Lower leg skin (tissue), 4 donors: ENCODE results near the gene PYCARD. TPM values are rescaled to one million over a fixed set of nuclear protein-coding genes. Genes with fewer than 3 reads are reported as not detected.

Experiments used
- DNase-seq, 2 donors: peaks; one replicate each; pipeline ENCODE4 v3.0.0-alpha.2; 2019; ENCODE audit warnings: low spot score in 2 of 2
- H3K4me3 ChIP-seq: fragments of 200-600 bp; sonication (generic); 2 replicates; pipeline ENCODE4 v1.5.1; 2017; ENCODE audit warnings: mild to moderate bottlenecking, low read depth; ENCODE audit not compliant: poor library complexity, severe bottlenecking
- CTCF ChIP-seq, 3 donors: fragments of 450-650 bp; IDR thresholded peaks; one replicate each; pipeline ENCODE4 v1.5.1; 2016; ENCODE audit warnings: antibody characterized with exemption in 3 of 3, mild to moderate bottlenecking in 3 of 3, moderate library complexity in 2 of 3
- POLR2A ChIP-seq, 2 donors: fragments of 450-650 bp; IDR thresholded peaks; one replicate each; pipeline ENCODE4 v1.6.1; 2016 to 2017; ENCODE audit warnings: antibody characterized with exemption in 2 of 2, mild to moderate bottlenecking in 1 of 2, moderate library complexity in 1 of 2
- WGBS, 2 donors: methylation state at CpG; one replicate each; pipeline ENCODE4 v1.1.5; 2018; 5-methylcytosine and 5-hydroxymethylcytosine counted together
- intact Hi-C: fragments of 100-400 bp; cut with DNase I; formaldehyde crosslinking; loops from one replicate; pipeline ENCODE4 v1.15.0; 2023; ENCODE audit warnings: low total_unique reads
- total RNA-seq, 4 donors: library from RNA; depleted of rRNA; stranded (reverse); fragments of >200 nt; gene quantifications; one replicate each; pipeline ENCODE4 v1.1.0, GENCODE V29; 2016

The PYCARD gene
- total RNA-seq, 4 donors from 2014 or later, result 87.5 to 140 (median 122) TPM

GRCh38 chr16:31192856-31193642 is 9.5 kb downstream of the PYCARD start:
- WGBS, 2 donors, result 88 to 90% methylated on average over 16 of the region's 16 CpGs
- intact Hi-C loops, result no loop called here
- no peak overlapping the region for H3K4me3 ChIP-seq
- TF ChIP-seq CTCF (IDR thresholded peaks at IDR 0.05), result no peak
- no peak for TF ChIP-seq POLR2A (IDR thresholded peaks at IDR 0.05)
- DNase-seq, result no peak

- 79 to 88% methylated on average over 5 of the region's 5 CpGs for WGBS, 2 donors
- H3K4me3 ChIP-seq, result no peak overlapping the region
- TF ChIP-seq CTCF (IDR thresholded peaks at IDR 0.05) (no peak), POLR2A (IDR thresholded peaks at IDR 0.05) (no peak)
- DNase-seq, result no peak
- intact Hi-C loops, result no loop called here
These were observed 10.7 kb downstream of the PYCARD start for GRCh38 chr16:31191697-31192428.

GRCh38 chr16:31190818-31191444 is 11.6 kb downstream of the PYCARD start:
- intact Hi-C loops, result no loop called here
- no peak overlapping the region for H3K4me3 ChIP-seq
- no peak for DNase-seq
- no peak for TF ChIP-seq POLR2A (IDR thresholded peaks at IDR 0.05)
- no peak for TF ChIP-seq CTCF (IDR thresholded peaks at IDR 0.05)
- WGBS, 2 donors, result 92 to 94% methylated on average over 17 of the region's 17 CpGs

- intact Hi-C loops, result no loop called here
- WGBS, 2 donors, result 95 to 96% methylated on average over 12 of the region's 12 CpGs
- DNase-seq, result no peak
- no peak overlapping the region for H3K4me3 ChIP-seq
- TF ChIP-seq CTCF (IDR thresholded peaks at IDR 0.05), result no peak
- TF ChIP-seq POLR2A (IDR thresholded peaks at IDR 0.05), result no peak
These were observed 12.5 kb downstream of the PYCARD start for GRCh38 chr16:31190061-31190460.

- intact Hi-C loops, result no loop called here
These were observed 13.2 kb downstream of the PYCARD start for GRCh38 chr16:31189412-31189778.

More at GRCh38 chr16:31189412-31189778, 13.2 kb downstream of the PYCARD start:
- no peak for TF ChIP-seq CTCF (IDR thresholded peaks at IDR 0.05)
- TF ChIP-seq POLR2A (IDR thresholded peaks at IDR 0.05), result no peak
- H3K4me3 ChIP-seq, result no peak overlapping the region
- WGBS, 2 donors, result 89 to 92% methylated on average over 2 of the region's 2 CpGs
- no peak for DNase-seq
